H1 (cell line): ENCODE results near the gene CERS3. TPM values are rescaled to one million over a fixed set of nuclear protein-coding genes. Genes with fewer than 3 reads are reported as not detected.

Source experiments
- ATF3 ChIP-seq: IDR thresholded peaks from 2 replicates; pipeline ENCODE4 v1.6.1; 2011; ENCODE audit warnings: low read depth, mild to moderate bottlenecking, low read length; ENCODE audit not compliant: insufficient read depth
- BCL11A ChIP-seq, 2 experiments: IDR thresholded peaks; one replicate each; pipeline ENCODE4 v1.6.1; 2011; ENCODE audit warnings: low read depth in 2 of 2, low read length in 2 of 2, mild to moderate bottlenecking in 2 of 2
- CBX5 ChIP-seq: fragments of 300-800, 300-1000 bp; sonication (generic); IDR thresholded peaks from 2 replicates; pipeline ENCODE4 v1.7.1; 2016; ENCODE audit warnings: antibody characterized with exemption, low read length, low read depth
- CTBP2 ChIP-seq: IDR thresholded peaks from 2 replicates; pipeline ENCODE4 v1.7.0; 2011; ENCODE audit warnings: borderline replicate concordance, mild to moderate bottlenecking, moderate library complexity, mixed read lengths, low read length; ENCODE audit not compliant: insufficient read depth, insufficient read length
- FOSL1 ChIP-seq: IDR thresholded peaks from 2 replicates; pipeline ENCODE4 v1.6.1; 2011; ENCODE audit warnings: mild to moderate bottlenecking, low read depth, low read length, moderate library complexity; ENCODE audit not compliant: insufficient read depth
- KDM5A ChIP-seq: fragments of 200-600 bp; IDR thresholded peaks from 2 replicates; pipeline ENCODE4 v1.7.1; 2012; ENCODE audit warnings: mild to moderate bottlenecking, low read length, inconsistent platforms, mixed read lengths
- YY1 ChIP-seq: IDR thresholded peaks from 2 replicates; pipeline ENCODE4 v1.6.1; 2011; ENCODE audit warnings: low read depth, mild to moderate bottlenecking, low read length
- polyA plus RNA-seq, 7 experiments: library from polyadenylated mRNA; depleted of rRNA in 3 of 7; stranded (reverse) in 5 of 7; unstranded in 2 of 7; fragments of >200 nt in 5 of 7; fragments of 200-250 nt in 2 of 7; gene quantifications; 1 replicate in 5 of 7; 2 replicates in 1 of 7; 4 replicates in 1 of 7; pipeline versions ENCODE4 v1.2.1 to v1.2.3, GENCODE V29; 2011 to 2013; ENCODE audit warnings: missing spikeins in 2 of 7, mixed read lengths in 2 of 7
- total RNA-seq: library from RNA; stranded (reverse); fragmentation: NEBNext Ultra II Directional; extraction: Animal tissue kit (Norgen Biotek cat#: 25700); gene quantifications from 2 replicates; pipeline ENCODE4 v1.2.1, GENCODE V29; 2021

The CERS3 gene
- total and polyA plus RNA-seq, 2 of the 8 experiments (the other 6 are each of a cell fraction or from before 2014, with no cell fraction given) = 0.62 TPM; not detected in 1

GRCh38 chr15:100468285-100468684 is 60.5 kb downstream of the CERS3 start (continued):
- no peak for TF ChIP-seq ATF3
- TF ChIP-seq BCL11A (IDR thresholded peaks at IDR 0.05; ENCODE audit: low read depth in 2 of 2, low read length in 2 of 2) = no peak
- no peak for TF ChIP-seq FOSL1
- no peak for TF ChIP-seq YY1
- TF ChIP-seq CBX5 = no peak
- no peak for TF ChIP-seq KDM5A
- TF ChIP-seq CTBP2 = no peak
- TF ChIP-seq, all 59 proteins: peak for 0
